CD4-positive, alpha-beta T cell treated with Interleukin-17A for 4 hours (primary cell): ENCODE data around the gene RFTN2.
A peak's percentile ranks its signal among the peaks of the same experiment; 100 is the strongest.
"Not testable (repeated sequence)": the region's sequence is repeated elsewhere in the genome, so short reads cannot be mapped to it uniquely, and the experiment has no call there.

Experiments used
- DNase-seq: peaks from one replicate; pipeline ENCODE4 v3.0.0-alpha.2; 2020; ENCODE audit warnings: mixed read lengths

The RFTN2 gene

DNA sequence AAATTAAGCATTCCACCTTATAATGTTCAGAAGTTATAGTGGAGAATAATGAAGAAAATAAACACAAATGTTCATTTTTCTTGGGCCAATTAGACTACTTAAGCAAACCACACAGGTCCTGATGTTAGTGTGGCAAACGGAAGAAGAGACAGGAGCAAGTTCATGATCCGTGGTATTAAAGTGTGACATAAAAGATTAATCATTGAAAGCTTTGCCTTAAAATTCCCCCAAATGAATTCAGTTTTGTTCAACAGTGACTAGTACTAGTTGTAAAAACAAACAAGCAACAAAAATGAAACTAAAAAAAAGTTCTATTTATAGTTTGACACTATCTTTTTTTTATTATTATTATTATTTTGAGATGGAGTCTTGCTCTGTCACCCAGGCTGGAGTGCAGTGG, 73.7 kb downstream of the RFTN2 start:
- DNase-seq, result no peak

DNA sequence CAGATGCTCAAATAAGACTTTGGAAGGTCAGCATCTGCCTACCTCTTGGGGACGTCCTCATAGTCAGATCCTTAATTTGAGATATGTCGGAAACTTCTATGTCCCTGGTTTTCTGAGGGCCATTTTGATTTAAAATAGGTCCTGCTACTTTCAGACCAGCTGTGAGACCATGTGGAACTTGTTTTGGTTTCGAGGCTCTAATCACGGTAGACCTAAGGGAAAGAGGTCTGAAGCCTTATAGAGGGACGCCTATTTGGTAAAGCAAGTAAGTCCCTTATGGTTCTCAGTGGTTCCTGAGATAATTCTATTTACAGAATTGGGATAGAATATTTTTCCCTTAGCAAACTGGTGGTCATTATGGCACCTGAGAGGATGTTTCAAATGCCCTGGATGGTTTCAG, 75.1 kb downstream of the RFTN2 start:
- no peak for DNase-seq

DNA sequence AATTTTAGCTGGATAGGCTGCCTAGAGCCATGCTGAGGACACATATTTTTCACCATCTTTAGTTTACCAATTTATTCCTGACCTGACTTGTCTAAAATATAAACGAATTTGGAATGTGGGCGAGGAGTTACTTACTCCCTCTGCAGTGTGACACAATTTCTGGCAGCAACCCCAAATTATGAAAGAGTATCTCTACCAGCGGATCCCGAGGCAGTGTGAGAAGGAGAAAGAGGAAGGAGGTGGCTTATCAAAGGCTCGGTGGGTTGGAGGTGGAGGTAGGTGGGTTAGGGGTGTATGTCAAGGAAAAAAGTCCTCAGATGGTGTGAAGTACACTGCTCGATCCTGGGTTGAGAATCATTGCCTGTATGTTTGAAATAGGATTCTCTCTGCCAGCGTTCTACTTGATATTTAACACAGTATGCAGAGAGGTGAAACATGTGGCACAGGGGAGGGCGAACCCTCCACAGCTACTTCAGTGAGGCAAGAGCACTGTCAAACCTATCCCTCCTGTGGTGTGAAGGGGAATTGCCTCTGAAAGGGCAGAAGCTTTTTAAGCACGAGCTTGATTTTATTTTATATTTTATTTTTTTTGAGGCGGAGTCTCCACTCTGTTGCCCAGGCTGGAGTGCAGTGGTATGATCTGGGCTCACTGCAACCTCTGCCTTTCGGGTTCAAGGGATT, 76.0 kb downstream of the RFTN2 start:
- DNase-seq, result peak; percentile 40

DNA sequence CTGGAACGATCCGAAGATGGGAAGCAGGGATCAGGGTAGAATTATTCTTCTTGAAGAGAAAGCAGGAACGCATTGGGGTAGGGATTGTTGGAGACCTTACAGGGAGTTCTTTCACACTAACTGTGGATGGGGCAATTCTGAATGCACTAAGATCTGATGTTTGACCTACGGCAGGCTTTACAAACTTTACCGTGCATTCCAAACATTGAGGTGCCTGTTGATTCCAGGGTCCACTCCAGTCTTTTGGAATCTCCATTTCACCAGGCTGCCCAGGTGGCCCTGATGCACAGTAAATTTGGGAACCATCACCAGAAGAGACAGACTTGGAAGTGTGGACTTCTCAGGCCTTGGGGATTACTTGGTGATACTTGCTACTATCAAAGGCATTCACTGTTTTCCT, 76.9 kb downstream of the RFTN2 start:
- no peak for DNase-seq

DNA sequence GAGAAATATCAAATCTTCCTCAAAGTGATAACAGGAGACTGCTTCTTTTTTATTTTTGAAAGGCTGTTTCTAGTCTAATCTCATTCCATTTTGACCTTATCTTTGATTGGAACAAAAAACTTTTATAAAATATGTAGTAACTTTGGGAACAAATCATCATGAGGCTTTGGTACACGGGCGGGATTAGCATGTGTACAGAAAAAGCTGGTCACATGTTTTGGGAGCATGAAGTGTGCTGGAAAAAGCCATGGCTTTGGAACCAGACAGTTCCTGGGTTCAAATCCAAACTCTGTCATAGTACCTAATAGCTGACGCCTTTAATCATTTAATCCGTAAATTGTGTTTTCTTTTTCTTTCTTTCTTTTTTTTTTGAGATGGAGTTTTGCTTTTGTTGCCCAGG, 78.2 kb downstream of the RFTN2 start:
- no peak for DNase-seq

DNA sequence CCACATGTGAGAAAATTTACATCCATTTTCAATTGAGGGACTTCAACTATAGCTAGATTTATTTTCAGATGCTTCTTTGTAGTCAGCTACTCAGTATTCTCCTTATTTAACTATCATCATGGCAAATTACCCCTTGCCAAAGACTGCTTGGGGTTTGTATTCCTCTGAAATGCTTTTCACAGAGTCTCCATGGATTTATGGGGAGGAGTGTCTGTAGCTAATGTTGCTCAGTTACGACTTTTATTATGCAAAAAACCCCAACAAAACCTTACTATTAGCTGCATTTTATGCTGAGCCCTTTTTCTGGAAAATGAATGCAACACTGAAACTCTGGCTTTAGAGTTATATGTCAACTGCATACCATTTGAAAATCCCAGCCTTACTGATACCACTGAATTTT, 78.6 kb downstream of the RFTN2 start:
- DNase-seq, result no peak

DNA sequence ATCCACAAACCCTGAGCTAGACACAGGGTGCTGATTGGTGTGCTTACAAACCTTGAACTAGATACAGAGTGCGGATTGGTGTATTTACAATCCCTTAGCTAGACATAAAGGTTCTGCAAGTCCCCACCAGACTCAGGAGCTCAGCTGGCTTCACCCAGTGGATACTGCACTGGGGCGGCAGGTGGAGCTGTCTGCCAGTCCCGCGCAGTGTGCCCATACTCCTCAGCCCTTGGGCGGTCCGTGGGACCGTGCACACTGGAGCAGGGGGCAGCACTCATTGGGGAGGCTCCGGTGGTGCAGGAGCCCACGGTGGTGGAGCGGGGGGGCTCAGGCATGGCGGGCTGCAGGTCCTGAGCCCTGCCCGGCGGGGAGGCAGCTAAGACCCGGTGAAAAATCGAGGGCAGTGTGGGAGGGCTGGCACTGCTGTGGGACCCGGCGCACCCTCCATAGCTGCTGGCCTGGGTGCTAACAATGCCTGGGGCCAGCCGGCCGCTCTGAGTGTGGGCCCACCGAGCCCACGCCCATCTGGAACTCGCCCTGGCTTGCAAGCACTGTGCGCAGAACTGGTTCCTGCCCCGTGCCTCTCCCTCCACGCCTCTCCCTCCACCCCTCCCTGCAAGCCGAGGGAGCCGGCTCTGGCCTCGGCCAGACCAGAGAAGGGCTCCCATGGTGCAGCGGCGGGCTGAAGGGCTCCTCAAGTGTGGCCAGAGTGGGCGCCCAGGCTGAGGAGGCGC, 83.9 kb downstream of the RFTN2 start:
- DNase-seq, result no peak

DNA sequence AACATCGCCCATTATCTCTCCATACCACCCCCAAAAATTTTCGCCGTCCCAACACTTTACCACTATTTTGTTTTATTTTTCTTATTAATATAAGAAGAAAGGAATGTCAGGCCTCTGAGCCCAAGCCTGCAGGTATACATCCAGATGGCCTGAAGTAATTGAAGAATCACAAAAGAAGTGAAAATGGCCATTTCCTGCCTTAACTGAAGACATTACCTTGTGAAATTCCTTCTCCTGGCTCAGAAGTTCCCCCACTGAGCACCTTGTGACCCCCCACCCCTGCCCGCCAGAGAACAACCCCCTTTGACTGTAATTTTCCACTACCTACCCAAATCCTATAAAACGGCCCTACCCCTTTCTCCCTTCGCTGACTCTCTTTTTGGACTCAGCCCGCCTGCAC, 88.1 kb downstream of the RFTN2 start:
- not testable (repeated sequence) for DNase-seq

DNA sequence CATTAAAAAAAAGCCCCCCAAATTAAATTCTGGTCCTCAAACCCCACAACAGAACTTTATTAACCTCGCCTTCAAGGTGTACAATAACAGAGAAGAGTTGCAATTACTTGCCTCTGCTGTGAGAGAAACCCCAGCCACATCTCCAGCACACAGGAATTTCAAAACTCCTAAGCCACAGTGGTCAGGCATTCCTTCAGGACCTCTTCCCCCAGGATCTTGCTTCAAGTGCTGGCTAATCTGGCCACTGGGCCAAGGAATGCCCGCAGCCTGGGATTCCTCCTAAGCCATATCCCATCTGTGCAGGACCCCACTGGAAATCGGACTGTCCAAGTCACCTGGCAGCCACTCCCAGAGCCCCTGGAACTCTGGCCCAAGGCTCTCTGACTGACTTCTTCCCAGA, 95.2 kb downstream of the RFTN2 start:
- DNase-seq, result not testable (repeated sequence)

DNA sequence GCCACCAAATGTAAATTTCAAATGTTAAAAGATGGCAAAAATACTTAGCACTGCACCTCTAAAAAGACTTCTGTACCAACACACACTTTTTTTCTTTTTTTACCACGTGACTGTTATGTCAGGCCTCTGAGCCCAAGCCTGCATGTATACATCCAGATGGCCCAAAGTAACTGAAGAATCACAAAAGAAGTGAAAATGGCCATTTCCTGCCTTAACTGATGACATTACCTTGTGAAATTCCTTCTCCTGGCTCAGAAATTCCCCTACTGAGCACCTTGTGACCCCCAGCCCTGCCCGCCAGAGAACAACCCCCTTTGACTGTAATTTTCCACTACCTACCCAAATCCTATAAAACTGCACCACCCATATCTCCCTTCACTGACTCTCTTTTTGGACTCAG, 97.1 kb downstream of the RFTN2 start:
- not testable (repeated sequence) for DNase-seq

DNA sequence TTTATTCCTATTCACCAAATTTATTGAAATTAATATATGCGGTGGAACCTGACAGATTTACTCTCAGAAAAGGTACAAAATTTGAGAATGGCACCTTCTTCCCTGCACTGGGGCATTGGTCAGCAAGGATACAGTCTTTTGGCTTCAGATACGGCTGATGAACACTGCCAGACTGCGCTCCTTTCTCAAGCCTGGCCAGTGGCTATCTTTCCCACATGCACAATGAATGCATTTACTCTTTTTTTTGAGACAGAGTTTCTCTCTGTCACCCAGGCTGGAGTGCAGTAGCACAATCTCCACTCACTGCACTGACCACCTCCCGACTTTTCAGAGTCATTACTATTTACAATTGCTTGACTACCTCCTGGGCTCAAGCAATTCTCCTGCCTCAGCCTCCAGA, 97.9 kb downstream of the RFTN2 start:
- no peak for DNase-seq

DNA sequence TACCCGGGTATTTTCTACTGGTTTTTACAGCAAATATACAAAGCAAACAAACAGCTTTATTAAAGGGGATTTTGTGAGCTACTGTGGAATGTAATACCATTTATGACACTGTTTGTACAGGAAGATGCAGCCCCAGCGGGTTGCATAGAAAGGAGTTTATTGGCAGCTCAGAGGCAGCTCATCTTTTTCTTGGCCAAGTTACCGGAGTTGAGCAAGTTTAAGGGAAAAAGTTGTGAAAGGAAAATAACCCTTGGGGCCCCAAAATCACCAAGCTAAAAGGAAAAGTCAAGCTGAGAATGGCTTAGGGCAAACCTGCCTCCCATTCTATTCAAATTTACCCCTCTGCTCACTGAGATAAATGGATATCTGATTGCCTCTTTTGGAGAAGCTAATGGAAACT, 98.8 kb downstream of the RFTN2 start:
- DNase-seq, result no peak

DNA sequence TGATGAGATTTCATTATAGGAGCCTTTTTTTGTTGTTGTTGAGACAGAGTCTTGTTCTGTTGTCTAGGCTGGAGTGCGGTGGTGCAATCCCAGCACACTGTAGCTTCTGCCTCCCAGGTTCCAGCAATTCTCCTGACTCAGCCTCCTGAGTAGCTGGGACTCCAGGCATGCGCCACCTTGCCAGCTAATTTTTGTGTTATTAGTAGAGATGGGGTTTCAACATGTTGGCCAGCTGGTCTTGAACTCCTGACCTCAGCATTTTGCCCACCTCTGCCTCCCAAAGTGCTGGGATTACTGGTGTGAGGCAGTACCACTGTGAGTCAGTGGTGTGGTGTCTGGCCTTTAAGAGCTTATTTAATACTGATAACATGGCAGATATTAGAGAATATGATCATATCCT, 99.4 kb downstream of the RFTN2 start:
- DNase-seq, result no peak

DNA sequence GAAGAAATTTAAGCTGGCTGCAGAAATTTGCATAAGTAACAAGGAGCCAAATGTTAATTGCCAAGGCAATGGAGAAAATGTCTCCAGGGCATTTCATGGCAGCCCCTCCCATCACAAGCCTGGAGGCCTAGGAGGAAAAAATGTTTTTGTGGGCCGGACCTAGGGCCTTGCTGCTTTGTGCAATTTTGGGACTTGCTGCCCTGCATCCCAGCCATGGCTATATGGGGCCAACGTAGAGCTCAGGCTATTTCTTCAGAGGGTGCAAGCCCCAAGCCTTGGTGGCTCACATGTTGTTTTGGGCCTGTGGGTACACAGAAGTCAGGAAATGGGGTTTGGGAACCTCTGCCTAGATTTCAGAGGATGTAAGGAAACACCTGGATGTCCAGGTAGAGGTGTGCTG, 101.8 kb downstream of the RFTN2 start:
- DNase-seq, result no peak

DNA sequence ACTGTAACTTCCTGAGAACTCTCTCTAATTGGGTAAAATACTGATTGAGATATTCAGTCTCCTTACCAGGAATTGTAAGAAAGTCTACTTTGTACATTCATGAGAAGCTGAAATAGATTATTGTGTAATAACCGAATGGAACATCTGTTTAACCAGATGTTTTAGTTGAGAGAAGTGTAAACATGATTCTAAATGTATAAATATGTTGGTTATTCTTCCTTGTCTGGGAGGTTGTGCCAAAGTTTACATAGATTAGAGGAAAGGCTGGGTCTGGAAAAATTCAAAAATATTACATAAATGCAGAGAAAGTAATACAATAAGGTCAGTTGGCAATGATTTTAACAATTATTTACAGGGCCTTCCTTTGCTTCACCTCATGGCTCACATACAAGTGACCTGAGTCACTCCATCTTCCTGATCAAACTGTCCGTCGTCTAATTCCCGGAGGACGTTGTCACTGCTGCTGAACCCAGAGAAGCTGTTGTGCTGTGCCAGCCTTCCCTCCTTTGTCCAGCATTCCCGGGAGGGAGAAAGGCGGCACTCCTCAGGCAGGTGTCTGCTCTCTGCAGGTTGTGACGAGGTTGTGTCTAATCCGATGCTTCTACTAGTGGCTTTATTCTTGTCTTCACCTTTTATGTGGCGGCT, 103.6 kb downstream of the RFTN2 start:
- DNase-seq, result no peak

DNA sequence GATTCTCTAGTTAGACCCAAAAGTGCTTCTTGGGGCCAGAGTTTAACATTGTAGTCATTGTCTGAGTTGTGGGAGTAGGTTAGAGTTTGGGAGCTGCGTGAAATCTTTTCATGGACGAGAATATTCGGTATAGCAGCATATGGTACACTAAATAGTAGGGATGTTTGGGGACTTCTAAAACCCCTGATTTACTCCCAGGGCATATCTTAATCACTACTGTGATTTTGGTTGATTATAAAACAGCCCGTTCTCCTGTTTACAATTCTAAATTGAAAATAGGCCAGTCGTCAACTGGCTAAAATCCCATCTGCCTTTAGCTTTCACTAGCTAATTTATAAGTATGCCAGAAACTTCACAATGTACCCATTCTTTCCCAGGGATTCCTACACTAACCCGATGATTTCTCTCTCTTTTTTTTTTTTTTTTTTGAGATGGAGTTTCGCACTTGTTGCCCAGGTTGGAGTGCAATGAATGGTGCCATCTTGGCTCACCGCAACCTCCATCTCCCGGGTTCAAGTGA, 115.2 kb downstream of the RFTN2 start:
- no peak for DNase-seq

DNA sequence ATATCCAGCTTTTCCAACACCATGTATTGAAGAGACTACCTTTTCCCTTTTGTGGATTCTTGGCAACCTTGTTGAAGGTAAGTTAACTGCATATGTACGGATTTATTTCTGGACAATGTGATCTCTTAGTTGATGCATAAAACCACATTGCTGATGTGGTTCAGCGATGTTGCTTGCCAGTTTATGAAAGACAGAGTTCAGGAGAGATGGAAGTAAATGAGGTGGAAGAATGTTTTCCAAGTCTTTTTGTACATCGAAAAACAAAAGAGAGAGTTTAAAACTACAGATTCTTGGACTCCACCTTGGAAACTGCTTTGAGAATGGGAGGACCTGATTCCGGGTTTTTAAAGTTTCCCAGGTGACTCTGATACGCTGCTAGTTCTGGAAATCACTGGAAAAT, 115.7 kb downstream of the RFTN2 start:
- DNase-seq, result no peak

DNA sequence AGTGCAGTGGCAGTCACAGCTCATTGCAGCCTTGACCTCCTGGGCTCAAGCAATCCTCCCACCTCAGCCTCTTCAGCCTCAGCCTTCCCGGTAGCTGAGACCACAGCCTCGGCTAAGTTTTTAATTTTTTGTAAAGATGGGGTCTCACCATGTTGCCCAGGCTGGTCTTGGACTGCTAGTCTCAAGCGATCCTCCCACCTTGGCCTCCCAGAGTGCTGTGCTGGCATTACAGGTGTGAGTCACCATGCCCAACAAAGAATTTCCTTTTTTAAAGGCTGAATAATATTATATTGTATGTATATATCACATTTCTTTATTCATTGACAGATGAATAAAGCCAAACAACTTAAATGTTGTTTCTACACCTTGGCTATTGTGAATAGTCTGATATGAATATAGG, 117.0 kb downstream of the RFTN2 start:
- no peak for DNase-seq

DNA sequence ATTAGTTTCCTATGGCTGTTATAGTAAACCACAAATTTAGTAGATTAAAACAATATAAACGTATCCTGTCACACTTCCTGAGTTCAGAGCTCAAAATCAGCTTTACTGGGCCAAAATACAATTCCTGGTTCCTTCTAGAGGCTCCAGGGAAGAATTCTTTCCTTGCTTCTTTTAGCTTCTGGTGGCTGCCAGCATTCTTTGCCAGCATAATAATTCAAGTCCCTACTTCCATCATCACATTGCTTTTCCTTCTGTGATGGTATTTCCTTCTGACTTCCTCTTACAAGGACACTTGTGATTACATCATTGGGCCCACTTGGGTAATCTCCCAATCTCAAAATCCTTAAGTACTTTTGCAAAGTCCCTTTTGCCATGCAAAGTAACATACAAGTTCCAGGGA, 118.9 kb downstream of the RFTN2 start:
- DNase-seq, result no peak

DNA sequence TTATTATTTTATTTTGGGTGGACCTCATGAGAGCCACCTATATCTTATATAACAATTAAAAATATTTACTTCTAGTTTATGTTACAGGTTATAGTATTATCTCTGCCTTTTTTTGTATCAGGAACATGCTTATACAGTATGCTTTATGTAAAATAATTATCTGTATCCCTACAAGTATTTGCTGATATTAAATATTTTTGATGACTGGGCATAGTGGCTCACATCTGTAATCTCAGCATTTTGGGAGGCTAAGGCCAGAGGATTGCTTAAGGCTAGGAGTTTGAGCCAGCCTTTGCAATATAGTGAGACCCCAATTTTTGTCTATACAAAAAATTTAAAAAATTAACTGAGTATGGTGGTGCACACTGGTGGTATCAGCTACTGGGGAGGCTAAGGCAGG, 119.9 kb downstream of the RFTN2 start:
- DNase-seq, result no peak

DNA sequence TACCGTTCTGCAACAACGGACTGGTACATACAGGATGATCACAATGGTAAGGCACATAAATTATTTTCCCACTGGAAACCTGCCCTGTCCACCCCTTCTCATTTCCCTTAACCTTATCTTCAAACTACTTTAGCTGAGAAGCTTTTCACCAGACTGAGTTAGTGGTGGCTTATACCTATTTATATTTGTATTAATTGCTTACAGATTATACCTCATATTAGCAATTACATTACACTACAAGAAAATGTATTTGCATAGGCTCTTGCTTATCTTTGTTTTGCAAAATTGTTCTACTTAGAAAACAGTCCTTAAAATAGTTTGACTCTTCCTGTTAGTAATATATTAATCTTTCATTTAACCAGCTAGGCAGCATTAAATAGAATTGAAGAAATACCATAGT, 124.1 kb downstream of the RFTN2 start:
- DNase-seq, result not testable (repeated sequence)

DNA sequence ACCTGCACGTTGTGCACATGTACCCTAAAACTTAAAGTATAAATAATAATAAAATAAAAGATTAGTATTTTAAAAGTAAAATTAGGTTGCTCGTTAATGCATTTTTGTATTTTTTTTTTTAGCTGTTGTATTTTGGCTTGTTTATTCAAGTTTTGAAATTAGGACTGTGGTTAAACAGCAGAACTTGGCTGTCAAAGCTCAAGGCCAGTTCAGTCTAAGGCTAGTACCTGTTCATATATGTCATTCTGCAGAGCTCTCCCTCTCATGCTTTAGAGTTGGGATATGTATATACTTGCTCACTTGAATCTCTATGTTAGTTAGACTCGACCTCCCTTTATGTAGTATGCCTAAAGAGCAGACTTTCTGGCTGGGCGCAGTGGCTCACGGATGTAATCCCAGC, 126.8 kb downstream of the RFTN2 start:
- no peak for DNase-seq

DNA sequence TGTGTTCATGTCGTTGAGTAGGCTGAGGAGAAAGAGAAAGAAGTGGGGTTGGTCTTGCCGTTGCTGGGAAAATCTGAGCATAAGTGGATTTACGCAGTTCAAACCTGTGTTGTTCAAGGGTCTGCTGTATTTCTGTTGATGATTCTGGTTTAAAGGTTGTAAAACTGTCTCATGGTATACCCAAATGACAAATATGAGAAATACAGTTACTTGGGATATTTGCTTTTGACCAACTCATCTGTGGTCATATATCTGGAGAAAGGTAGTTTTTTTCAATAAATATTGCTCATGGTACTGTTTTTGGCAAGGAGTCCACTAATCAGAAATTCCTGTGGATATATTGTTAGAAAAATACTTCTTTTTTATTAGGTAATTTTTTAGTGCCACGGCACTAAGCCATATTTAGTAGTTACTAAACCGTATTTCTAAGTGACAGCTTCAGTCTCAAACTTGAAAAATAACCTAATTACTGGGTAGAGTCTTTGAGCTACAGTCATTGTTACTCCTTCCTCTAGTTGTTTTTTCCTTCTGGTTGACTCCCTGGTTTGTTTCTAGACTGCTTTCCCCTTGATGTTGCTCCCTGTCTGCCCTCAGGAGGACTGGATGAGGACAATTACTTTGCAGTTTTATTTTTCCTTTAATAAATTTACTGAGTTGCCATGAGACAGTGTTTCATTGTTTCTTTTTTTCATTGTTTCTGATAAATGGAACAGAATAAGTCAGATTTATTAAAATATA, 128.1 kb downstream of the RFTN2 start:
- no peak for DNase-seq
